IMR-90 (cell line): ENCODE data around the gene TMEM19. TPM values are rescaled to one million over a fixed set of nuclear protein-coding genes. Genes with fewer than 3 reads are reported as not detected.

Source experiments
- ATAC-seq: fragments of 200-7000 bp; cut with Tn5 transposase; 2 replicates; pipeline ENCODE4 v1.9.1; 2020; ENCODE audit warnings: low read depth, mild to moderate bottlenecking, moderate library complexity
- BruUV-seq: library from RNA; stranded (reverse); fragments of 400-500 nt; replicated peaks from 2 replicates; lab custom pipeline; 2021; lab: Mats Ljungman, UMichigan
- CTCF ChIA-PET: fragments of 300-600 bp; formaldehyde crosslinking; extraction: SDS; loops from one replicate; lab custom pipeline; 2021; ENCODE audit warnings: antibody characterized with exemption; lab: Yijun Ruan, JAX
- POLR2A ChIA-PET: fragments of 300-600 bp; sonication (Branson Sonifier 250); formaldehyde crosslinking; loops from one replicate; lab custom pipeline; 2022; ENCODE audit warnings: antibody characterized with exemption; ENCODE audit not compliant: unreplicated experiment; lab: Charles Lee
- DNase-seq: peaks from one replicate; pipeline ENCODE4 v3.0.0; 2013
- H2AFZ ChIP-seq: replicated peaks from 2 replicates; pipeline ENCODE3; 2013; ENCODE audit warnings: low read length, mild to moderate bottlenecking; ENCODE audit not compliant: poor library complexity
- H2AK5ac ChIP-seq: 2 replicates; pipeline ENCODE4 v1.6.1; 2013; ENCODE audit warnings: low read depth, low read length, inconsistent platforms
- H2AK9ac ChIP-seq: replicated peaks from 2 replicates; pipeline ENCODE3; 2013; ENCODE audit warnings: mild to moderate bottlenecking, low read depth, low read length, moderate library complexity; ENCODE audit not compliant: poor library complexity
- H2BK120ac ChIP-seq: 2 replicates; pipeline ENCODE4 v1.6.1; 2013; ENCODE audit warnings: low read depth, low read length, inconsistent platforms
- H2BK15ac ChIP-seq: 3 replicates; pipeline ENCODE4 v1.6.1; 2013; ENCODE audit warnings: low read depth, low read length, inconsistent platforms
- H2BK20ac ChIP-seq: 2 replicates; pipeline ENCODE4 v1.6.1; 2013; ENCODE audit warnings: low read depth, mild to moderate bottlenecking, inconsistent platforms, low read length, moderate library complexity
- H2BK5ac ChIP-seq: 2 replicates; pipeline ENCODE4 v1.6.1; 2013; ENCODE audit warnings: mild to moderate bottlenecking, low read depth, low read length, inconsistent platforms; ENCODE audit not compliant: poor library complexity, severe bottlenecking
- H3K14ac ChIP-seq: replicated peaks from 2 replicates; pipeline ENCODE4 v1.6.1; 2013; ENCODE audit warnings: low read depth, low read length, inconsistent platforms
- H3K18ac ChIP-seq: 2 replicates; pipeline ENCODE4 v1.6.1; 2013; ENCODE audit warnings: low read depth, low read length, control low read depth
- H3K23ac ChIP-seq: 2 replicates; pipeline ENCODE4 v1.6.1; 2013; ENCODE audit warnings: low read depth, low read length, inconsistent platforms
- H3K27ac ChIP-seq: 2 replicates; pipeline ENCODE4 v1.5.1; 2013; ENCODE audit warnings: mild to moderate bottlenecking, control low read depth, low read length; ENCODE audit not compliant: insufficient read depth
- H3K27me3 ChIP-seq: 2 replicates; pipeline ENCODE4 v1.6.1; 2013; ENCODE audit warnings: low read length; ENCODE audit not compliant: control insufficient read depth, insufficient read depth
- H3K36me3 ChIP-seq: 2 replicates; pipeline ENCODE4 v1.6.1; 2013; ENCODE audit warnings: low read length, mixed read lengths; ENCODE audit not compliant: control insufficient read depth, insufficient read depth
- H3K4ac ChIP-seq: 2 replicates; pipeline ENCODE4 v1.6.1; 2013; ENCODE audit warnings: low read depth, low read length, inconsistent platforms
- H3K4me1 ChIP-seq: 2 replicates; pipeline ENCODE4 v1.6.1; 2013; ENCODE audit warnings: low read length, mixed read lengths; ENCODE audit not compliant: control insufficient read depth, insufficient read depth
- H3K4me2 ChIP-seq: 2 replicates; pipeline ENCODE4 v1.6.1; 2013; ENCODE audit warnings: low read depth, mild to moderate bottlenecking, control low read depth, low read length, moderate library complexity
- H3K4me3 ChIP-seq: 2 replicates; pipeline ENCODE4 v1.5.1; 2013; ENCODE audit warnings: low read depth, mild to moderate bottlenecking, control low read depth, low read length, moderate library complexity; ENCODE audit not compliant: insufficient read depth
- H3K56ac ChIP-seq: 2 replicates; pipeline ENCODE4 v1.6.1; 2013; ENCODE audit warnings: low read length, inconsistent platforms; ENCODE audit not compliant: insufficient read depth; ENCODE audit errors: extremely low read depth
- H3K79me1 ChIP-seq, 2 experiments: 2 replicates each; pipeline ENCODE4 v1.6.1; 2013; ENCODE audit warnings: low read length in 2 of 2, inconsistent platforms in 1 of 2, low read depth in 1 of 2
- H3K9ac ChIP-seq: 2 replicates; pipeline ENCODE4 v1.6.1; 2013; ENCODE audit warnings: low read depth, low read length, control low read depth
- H3K9me1 ChIP-seq: 2 replicates; pipeline ENCODE4 v1.6.1; 2013; ENCODE audit warnings: low read length, inconsistent platforms; ENCODE audit not compliant: insufficient read depth
- H3K9me3 ChIP-seq: 2 replicates; pipeline ENCODE4 v1.6.1; 2013; ENCODE audit warnings: low read length; ENCODE audit not compliant: control insufficient read depth, insufficient read depth
- H4K20me1 ChIP-seq: 2 replicates; pipeline ENCODE4 v1.6.1; 2013; ENCODE audit warnings: low read length, inconsistent platforms; ENCODE audit not compliant: insufficient read depth
- H4K5ac ChIP-seq: 2 replicates; pipeline ENCODE4 v1.6.1; 2013; ENCODE audit warnings: mild to moderate bottlenecking, low read depth, low read length, control low read depth
- H4K8ac ChIP-seq, 2 experiments: 2 replicates each; pipeline ENCODE4 v1.6.1; 2013; ENCODE audit warnings: low read depth in 2 of 2, low read length in 2 of 2, control low read depth in 1 of 2, inconsistent platforms in 1 of 2
- H4K91ac ChIP-seq: 2 replicates; pipeline ENCODE4 v1.6.1; 2013; ENCODE audit warnings: low read depth, low read length, inconsistent platforms; ENCODE audit not compliant: insufficient read depth
- CEBPB ChIP-seq: IDR thresholded peaks from 2 replicates; pipeline ENCODE4 v1.6.1; 2012; ENCODE audit warnings: low read depth, low read length, improper control_type of control experiment
- CTCF ChIP-seq: conservative IDR thresholded peaks from 2 replicates; pipeline ENCODE4 v1.5.1; 2012; ENCODE audit warnings: mild to moderate bottlenecking, low read depth, low read length, improper control_type of control experiment
- WGBS, 2 experiments: methylation state at CpG; one replicate each; pipeline versions ENCODE4 v1.1.5 to v1.1.7; 2013; ENCODE audit warnings: missing lambda C conversion rate in 2 of 2; ENCODE audit not compliant: insufficient read length in 1 of 2; ENCODE audit errors: extremely low coverage in 2 of 2; 5-methylcytosine and 5-hydroxymethylcytosine counted together
- dilution Hi-C: fragments of 300-500 bp; cut with HindIII; formaldehyde crosslinking; loops from one replicate; pipeline ENCODE4 v1.14.3; 2018; ENCODE audit warnings: low sequenced_read_pairs; ENCODE audit not compliant: unreplicated experiment
- in situ Hi-C: fragments of 300-500 bp; cut with MboI; formaldehyde crosslinking; loops from 3 replicates; pipeline ENCODE4 v1.14.3; 2019; ENCODE audit warnings: low sequenced_read_pairs, inconsistent platforms, mixed read lengths
- intact Hi-C: fragments of 100-400 bp; cut with micrococcal nuclease; formaldehyde crosslinking; loops from 2 replicates; pipeline ENCODE4 v1.10.0; 2022
- polyA plus RNA-seq, 3 experiments: library from polyadenylated mRNA; depleted of rRNA; stranded (reverse); fragments of >200 nt; gene quantifications; 2 replicates each; pipeline ENCODE4 v1.2.3, GENCODE V29; 2012; ENCODE audit warnings: low replicate concordance in 1 of 3
- total RNA-seq: library from RNA; depleted of rRNA; stranded (reverse); fragments of >200 nt; gene quantifications from 2 replicates; pipeline ENCODE4 v1.2.3, GENCODE V29; 2012

TMEM19 gene
- total and polyA plus RNA-seq, 2 of the 4 experiments (the other 2 are of a cell fraction) = 8.9 to 28.7 TPM

- Histone ChIP-seq H3K23ac (no peak overlapping the region), H3K79me1 (no peaks in the 10 kb centered on the region; a peak in 1 of 4 replicates), H3K9ac (no peak overlapping the region), H4K8ac (no peak overlapping the region), H3K14ac (no peak overlapping the region), H2AK9ac (no peak overlapping the region), H3K4me2 (no peak overlapping the region), H3K36me3 (no peaks in the 10 kb centered on the region), H3K27me3 (no peaks in the 10 kb centered on the region), H2AFZ (no peak overlapping the region), H2BK5ac (no peak overlapping the region), H3K4ac (no peak overlapping the region), H4K20me1 (no peaks in the 10 kb centered on the region), H4K5ac (no peak overlapping the region), H4K91ac (no peak overlapping the region), H3K27ac (no peak overlapping the region), H3K9me1 (peaks cover 5% of the 10 kb centered on the region; the same call in 1 of the 2 replicates), H2BK20ac (no peak overlapping the region), H2BK120ac (no peak overlapping the region), H2AK5ac (no peak overlapping the region), H3K9me3 (no peaks in the 10 kb centered on the region), H3K18ac (no peak overlapping the region), H3K56ac (no peak overlapping the region), H2BK15ac (no peak overlapping the region), H3K4me1 (peaks cover 2% of the 10 kb centered on the region; the same call in 1 of the 2 replicates), H3K4me3 (no peak overlapping the region)
- dilution Hi-C loops = loop anchor here (25.0 kb wide), 1 partner anchor 296 kb away; no protein-coding TSS in a partner anchor
- ChIA-PET CTCF (interaction anchor here (0.6 to 0.8 kb wide), 2 partner anchors 13 to 104 kb away, joined by 3 read pairs; no protein-coding TSS in a partner anchor), POLR2A (no interaction called here)
- BruUV-seq = no TSS peak
- TF ChIP-seq CEBPB (peak; percentile 20; the same call in 1 of the 2 replicates), CTCF (no peak)
- in situ Hi-C loops = no loop called here
- intact Hi-C loops = no loop called here
- DNase-seq = peak; percentile 30
- whole genome bisulfite sequencing, 2 experiments = no CpG with 5 or more reads among the region's 1 CpG
- ATAC-seq = no peak
Observed at GRCh38 chr12:71708658-71709057, 22.8 kb downstream of the TMEM19 start.
